HG03521 (cell line): Measurements from ENCODE around the gene NTN3.
A peak's percentile ranks its signal among the peaks of the same experiment; 100 is the strongest.
"Not testable (repeated sequence)": the region's sequence is repeated elsewhere in the genome, so short reads cannot be mapped to it uniquely, and the experiment has no call there.

ENCODE experiments used
- ATAC-seq: cut with Tn5 transposase; IDR thresholded peaks from one replicate; pipeline ENCODE4 v1.9.1; 2021; ENCODE audit warnings: mild to moderate bottlenecking, moderate library complexity; ENCODE audit not compliant: unreplicated experiment

Gene NTN3

DNA sequence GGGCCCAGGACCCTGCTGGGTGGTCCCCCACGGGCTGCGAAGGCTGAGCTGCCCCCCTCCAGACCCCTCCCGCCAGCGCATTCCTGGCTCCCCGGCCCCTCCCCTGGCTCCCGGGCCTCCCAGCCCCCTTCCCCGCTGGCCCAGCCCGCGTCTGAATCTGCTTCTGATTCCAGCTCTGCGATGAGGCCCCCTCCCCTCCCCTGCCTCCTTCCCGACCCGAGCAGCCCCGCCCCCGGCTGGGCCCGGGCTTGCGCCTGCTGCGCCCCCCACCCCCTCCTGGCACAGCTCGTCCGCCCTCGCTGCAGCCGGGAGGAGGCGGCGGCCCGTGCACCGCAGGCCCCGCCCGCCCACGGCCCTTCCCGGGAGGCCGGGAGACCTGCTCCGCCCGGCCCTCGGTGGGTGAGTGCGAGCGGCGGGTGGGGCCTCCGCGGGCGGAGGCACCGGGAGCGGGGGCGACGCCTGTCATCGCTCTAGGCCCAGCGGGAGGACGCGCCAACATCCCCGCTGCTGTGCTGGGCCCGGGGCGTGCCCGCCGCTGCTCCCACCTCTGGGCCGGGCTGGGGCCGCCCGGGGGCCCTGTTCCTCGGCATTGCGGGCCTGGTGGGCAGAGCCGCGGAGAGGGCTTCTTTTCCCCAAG, at the start of gene NTN3:
TSS of gene NTN3 (plus strand) at position 282 of the 637 bp plus-strand sequence. CDS start 405 bp downstream, outside the sequence.
- ATAC-seq: no peak

DNA sequence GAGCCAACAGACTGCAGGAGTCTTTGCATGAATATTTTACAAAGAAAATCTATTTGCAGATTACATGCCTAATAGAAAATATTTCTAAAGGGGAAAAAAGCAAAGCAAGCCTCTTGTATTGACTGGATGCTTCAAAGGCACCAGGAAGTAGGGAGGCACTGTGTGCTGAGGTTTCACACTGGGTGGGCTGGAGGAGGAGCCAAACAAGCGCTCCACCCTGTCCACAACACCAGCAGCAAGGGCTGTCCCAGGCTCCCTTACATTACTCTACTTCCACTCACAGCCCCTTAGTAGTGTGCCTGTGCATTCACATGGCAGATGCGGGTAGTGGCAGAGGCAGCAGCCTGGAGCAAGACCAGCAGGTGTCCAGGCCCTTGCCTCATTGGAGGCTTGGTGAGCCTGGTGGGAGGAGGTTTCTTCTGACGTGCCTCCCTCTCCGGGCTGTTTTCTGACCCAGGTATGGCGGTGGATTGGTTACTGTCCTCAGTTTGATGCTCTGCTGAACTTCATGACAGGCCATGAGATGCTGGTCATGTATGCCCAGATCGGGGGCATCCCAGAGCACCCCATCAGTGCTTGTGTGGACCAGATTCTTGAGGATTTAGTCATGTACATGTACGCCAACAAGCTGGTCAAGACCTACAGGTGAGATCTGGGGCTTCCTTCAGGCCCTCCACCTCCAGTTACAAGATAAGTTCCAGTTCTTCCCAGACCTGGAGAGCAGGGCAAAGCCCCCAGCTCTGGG, 48.8 kb upstream of the NTN3 start:
- ATAC-seq: no peak

GRCh38 chr16:2424061-2425007, 46.8 kb upstream of the NTN3 start:
- ATAC-seq: no peak

- ATAC-seq: no peak
Measured at GRCh38 chr16:2425008-2425518, 46.0 kb upstream of the NTN3 start.

GRCh38 chr16:2425825-2426430, 45.2 kb upstream of the NTN3 start:
- no peak for ATAC-seq

GRCh38 chr16:2426941-2427361, 44.1 kb upstream of the NTN3 start:
- ATAC-seq: no peak

DNA sequence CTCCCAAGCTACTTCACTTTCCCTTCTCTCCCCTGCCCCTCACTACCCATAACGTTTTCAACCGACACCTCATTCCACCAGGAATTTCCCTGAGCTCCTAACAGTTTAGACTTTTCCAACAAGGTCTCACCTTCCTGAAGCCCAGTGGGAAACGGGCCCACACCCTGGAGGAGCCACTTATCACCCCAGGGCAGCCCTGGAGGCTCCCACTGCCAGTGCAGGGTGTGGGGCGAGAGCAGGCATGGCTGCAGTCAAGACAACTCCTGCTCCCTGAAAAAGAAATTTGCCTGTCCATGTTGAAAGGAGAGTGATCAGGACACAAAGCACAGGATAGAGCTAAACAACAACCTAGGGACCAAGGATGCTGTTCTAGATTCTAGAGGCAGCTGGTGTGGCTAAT, 43.6 kb upstream of the NTN3 start:
- no peak for ATAC-seq

- peak; percentile 5 for ATAC-seq
Measured at GRCh38 chr16:2428051-2428783, 42.9 kb upstream of the NTN3 start.

GRCh38 chr16:2428784-2429033, 42.4 kb upstream of the NTN3 start:
- ATAC-seq: no peak

DNA sequence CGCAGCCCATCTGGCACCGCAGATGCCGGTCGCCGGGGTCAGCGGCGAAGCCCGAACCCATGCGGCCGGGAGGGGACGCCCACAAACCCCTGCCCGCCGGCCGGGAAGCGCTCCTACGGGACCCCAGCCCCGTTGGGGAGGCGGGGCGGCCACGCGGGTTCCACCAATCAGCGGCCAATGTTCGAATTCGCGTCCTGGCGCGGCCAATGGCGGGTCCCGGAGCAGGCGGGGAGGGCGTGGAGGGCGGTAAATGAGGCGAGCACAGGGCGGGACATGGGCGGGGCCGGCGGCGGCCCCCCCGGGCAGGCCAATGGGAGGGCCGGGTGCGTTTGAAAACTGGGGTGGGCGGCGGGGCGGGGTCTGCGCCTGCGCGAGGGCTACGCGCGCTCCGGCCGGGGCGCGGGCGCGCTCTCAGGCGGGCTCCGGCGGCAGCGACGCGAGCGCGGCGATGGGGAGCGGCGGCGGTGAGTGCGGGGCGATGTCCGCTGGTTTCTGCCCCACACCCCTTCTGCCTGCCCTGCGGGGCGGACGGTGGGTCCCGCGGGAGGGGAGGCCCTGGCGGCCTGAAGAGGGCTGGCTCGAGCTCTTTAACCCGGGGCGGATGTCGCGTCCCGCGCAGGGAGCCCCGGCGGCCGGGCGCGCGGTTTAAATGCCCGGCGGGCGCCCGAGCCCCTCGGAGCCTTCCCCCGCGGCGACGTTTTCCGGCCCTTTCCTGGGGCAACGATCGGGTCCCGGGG, 41.9 kb upstream of the NTN3 start, which contains the start of gene CCNF:
TSS of gene CCNF (plus strand) at position 414 of the 737 bp plus-strand sequence. CDS start at position 449, 35 bp downstream.
- peak; percentile 82 for ATAC-seq

- peak; percentile 19 for ATAC-seq
Measured at GRCh38 chr16:2429771-2430663, 41.1 kb upstream of the NTN3 start.

- ATAC-seq: no peak
Measured at GRCh38 chr16:2432286-2432685, 38.8 kb upstream of the NTN3 start.

DNA sequence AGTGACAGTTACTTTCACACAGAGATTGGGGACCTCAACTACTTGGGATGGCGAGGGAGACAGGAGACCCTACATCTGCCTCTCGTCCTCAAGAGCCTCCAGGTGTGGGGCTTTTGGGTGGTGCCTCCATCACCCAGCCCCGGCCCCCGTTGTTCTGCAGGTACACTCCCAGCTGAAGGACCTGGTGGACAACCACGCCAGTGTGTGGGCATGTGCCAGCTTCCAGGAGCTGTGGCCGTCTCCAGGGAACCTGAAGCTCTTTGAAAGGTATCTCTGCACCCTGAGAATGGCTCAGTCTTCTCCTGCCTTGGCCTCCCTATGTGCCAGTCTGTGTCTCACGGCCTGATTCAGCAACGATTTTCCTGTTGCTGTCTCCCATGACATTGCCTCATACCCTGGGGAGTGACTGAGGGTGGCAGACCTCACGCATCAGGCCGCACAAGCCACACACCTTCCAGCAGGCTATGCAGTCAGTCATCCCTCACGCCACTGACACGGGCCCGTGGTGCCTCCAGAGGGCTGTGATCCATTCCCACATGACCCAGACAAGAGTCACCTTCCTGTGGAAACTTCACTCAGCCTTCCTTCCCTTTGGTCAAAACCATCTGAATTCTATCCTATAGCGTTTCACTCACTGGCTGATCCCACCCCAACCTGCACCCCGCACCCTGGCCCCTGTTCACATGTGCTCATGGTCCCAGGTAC, 38.1 kb upstream of the NTN3 start:
- ATAC-seq: no peak

- ATAC-seq: not testable (repeated sequence)
Measured at GRCh38 chr16:2435236-2435635, 35.9 kb upstream of the NTN3 start.

DNA sequence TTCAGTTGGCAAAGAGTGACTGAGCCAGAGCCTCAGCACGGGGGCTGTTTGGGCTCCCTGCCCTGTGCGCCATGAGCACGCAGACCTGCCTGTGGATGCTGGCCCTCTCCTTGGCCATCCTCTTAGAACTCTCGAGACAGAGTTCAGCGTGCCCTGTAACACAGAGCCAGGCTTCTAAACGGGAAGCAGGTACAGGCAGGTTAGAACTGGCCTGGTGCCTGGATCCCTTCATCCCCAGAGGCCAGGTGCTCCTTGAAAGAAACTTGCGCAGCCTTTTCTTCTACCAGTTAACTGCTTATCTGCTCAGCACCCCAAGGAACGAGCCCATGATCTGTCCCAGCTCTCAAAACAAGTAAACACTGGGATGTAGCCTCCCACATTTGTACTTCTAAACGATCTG, 35.0 kb upstream of the NTN3 start:
- no peak for ATAC-seq

- ATAC-seq: no peak
Measured at GRCh38 chr16:2437032-2437790, 33.9 kb upstream of the NTN3 start.

- ATAC-seq: no peak
Measured at GRCh38 chr16:2438121-2438520, 33.0 kb upstream of the NTN3 start.
